SH-SY5Y (cell line): ENCODE measurements around the gene CD82.

Experiments used
- GATA2 ChIP-seq: IDR thresholded peaks from 2 replicates; pipeline ENCODE4 v1.6.1; 2011; ENCODE audit warnings: mild to moderate bottlenecking, low read depth, low read length
- GATA3 ChIP-seq: IDR thresholded peaks from 2 replicates; pipeline ENCODE4 v1.6.1; 2011; ENCODE audit warnings: low read depth, mild to moderate bottlenecking, low read length, moderate library complexity

The CD82 gene

DNA sequence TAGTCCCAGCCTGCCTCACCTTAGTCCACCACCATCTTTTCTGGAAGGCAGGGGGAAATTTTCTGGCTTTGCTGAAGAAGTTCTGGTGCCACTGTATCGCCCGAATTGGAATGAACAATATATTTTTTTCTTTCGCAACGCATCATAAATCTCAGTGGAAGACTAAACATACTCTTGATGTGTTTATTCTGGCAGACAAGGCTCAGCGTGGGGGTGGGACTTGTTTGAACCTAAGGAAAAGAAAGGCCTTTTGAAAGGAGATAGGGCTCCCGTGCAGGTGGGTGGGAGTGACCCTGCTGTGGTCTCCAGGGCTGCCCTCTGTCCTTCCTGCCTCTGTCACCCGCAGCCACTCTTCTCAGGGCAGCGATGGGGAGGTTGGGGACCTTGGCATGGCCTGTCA is 42.5 kb downstream of the CD82 start:
- TF ChIP-seq GATA2: no peak

- TF ChIP-seq GATA3: no peak
- no peak for TF ChIP-seq GATA2
Measured at GRCh38 chr11:44608651-44608990, 43.2 kb downstream of the CD82 start.

GRCh38 chr11:44608991-44609782 is 43.7 kb downstream of the CD82 start:
- TF ChIP-seq GATA2: no peak
- TF ChIP-seq GATA3: no peak

DNA sequence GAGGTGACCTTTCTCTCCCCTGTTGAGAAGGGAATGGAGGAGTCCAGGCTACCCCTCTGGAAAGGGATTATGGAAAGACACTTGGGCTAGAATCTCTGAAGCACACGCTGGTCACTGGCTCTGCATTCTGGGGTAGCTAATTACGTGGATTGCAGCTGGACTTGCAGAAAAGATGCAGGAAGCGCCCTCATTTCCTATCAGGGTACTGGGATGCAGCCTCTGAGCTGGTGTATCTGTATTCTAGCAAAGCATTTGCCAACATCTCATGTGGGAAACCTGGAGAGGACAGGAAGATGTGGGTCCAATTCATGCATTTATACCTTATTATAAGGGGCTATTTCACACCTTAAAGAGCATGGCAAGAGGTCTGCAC is 44.3 kb downstream of the CD82 start:
- TF ChIP-seq GATA3: no peak
- TF ChIP-seq GATA2: no peak

- TF ChIP-seq GATA2 (no peak), GATA3 (no peak)
Measured at GRCh38 chr11:44610186-44610955, 44.9 kb downstream of the CD82 start.

GRCh38 chr11:44611088-44611487 is 45.6 kb downstream of the CD82 start:
- TF ChIP-seq GATA3 (no peak), GATA2 (no peak)

DNA sequence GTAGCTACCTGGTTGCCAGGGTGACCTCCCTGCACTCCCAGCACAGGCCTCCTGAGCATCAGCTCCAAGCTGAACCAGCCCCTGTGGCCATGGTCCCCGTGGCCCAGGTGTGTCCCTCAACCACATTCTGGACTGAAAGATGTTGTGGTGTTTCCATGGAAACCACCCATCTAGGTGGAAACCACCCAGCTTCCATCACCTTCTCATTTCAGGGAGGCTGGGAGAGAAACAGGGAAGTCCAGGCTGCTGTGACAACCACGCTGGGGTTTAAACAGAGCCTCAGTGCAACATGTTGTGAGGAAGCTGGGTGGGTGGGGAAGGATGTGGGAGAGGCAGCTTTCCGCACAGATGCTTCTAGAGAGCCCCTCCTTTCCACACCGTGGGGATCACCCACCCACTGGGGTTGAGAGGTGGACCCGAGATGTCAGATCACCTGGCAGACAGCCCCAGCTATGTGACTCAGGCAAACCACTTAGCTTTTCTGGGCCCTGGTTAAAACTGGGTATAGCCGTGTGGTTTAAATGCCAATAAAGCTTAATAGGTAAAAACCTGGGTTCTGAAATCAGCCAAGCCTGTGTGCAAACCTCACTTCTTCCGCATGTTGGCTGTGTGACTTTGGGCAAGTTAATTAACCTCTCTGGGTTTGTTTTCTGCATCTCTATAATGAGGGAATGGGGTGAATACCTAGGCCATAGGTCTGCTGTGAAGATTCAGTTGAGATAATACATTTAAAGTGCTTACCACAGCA is 46.4 kb downstream of the CD82 start:
- TF ChIP-seq GATA3: no peak
- no peak for TF ChIP-seq GATA2

GRCh38 chr11:44613153-44613552 is 47.7 kb downstream of the CD82 start:
- TF ChIP-seq GATA3: no peak

- TF ChIP-seq GATA3: no peak
- no peak for TF ChIP-seq GATA2
Measured at GRCh38 chr11:44614281-44614775, 48.9 kb downstream of the CD82 start.

DNA sequence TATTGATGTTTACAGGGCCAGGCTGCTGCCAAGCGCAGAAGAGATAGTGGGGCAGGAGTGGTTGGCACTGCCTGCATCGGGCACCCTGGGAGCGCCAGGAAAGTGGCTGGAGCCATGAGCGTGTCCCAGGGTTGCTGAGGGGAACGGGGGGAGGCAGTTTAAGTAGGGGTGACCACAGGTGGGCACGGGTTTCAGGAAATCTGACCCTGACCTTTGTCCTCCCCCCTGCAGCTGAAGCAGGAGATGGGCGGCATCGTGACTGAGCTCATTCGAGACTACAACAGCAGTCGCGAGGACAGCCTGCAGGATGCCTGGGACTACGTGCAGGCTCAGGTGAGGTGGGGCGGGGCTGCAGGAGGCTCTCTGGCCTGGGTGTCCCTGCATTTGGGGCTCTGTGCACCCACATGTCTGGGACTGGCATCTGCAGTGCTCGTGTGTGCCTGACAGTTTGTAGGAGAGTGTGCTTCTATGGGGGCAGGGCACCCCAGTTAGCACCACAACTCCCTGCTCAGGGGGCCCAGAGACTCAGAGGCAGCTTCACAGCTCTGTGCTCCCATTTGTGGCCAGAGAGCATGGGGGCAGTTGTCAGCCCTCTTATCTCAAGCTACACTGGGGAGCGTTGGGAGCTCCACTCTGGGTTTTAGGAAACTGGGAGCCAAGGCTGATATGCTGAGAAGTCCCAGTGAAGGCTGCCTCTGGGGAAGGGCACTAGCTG is 49.7 kb downstream of the CD82 start:
- TF ChIP-seq GATA3 (no peak), GATA2 (no peak)

DNA sequence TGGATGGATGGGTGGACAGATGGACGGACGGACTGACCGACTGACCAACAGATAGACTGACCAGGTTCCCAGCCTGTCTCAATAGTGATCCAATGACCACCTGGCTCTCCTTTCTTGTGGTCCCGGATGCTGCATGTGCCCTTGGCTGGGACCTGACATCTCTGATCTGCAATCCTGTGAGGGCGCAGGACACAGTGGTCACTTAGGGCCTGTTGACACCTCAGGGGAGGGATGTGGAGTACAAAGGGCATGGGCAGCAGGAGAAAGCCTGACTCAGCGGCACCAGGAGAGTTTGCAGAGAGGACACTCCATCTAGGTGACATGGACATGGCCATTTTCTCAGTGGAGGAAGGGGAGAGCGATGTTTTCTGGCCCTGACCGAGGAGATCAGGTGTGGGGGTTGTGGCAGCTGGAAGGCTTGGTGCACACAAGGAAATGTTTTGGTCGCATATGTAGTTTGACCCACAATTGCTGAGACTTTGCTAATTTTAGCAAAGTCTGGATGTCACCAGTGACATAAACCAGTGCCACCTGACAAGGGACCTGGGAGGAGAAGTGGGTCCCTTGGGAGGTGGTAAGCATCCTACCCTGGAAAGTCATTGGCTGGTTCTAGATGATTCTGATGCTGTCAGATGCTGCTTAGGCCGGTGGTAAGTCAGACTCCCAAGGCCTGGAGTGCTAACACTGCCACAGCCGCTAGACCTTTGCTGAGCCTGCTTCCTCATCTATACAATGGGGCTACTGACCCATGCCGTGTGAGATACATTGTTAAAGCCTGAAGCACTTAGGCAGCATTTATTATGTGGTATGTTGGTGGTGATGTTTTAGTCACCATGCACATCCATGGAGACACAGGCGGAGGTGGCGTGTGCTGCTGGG is 50.7 kb downstream of the CD82 start:
- TF ChIP-seq GATA2 (no peak), GATA3 (no peak)

- TF ChIP-seq GATA3 (no peak), GATA2 (no peak)
Measured at GRCh38 chr11:44617671-44618461, 52.4 kb downstream of the CD82 start.
